ENCODE results near the gene RFC1. TPM values are rescaled to one million over a fixed set of nuclear protein-coding genes. Genes with fewer than 3 reads are reported as not detected.

Gene RFC1
- total RNA-seq, 1 donor from 2014 or later: 68.5 TPM

DNA sequence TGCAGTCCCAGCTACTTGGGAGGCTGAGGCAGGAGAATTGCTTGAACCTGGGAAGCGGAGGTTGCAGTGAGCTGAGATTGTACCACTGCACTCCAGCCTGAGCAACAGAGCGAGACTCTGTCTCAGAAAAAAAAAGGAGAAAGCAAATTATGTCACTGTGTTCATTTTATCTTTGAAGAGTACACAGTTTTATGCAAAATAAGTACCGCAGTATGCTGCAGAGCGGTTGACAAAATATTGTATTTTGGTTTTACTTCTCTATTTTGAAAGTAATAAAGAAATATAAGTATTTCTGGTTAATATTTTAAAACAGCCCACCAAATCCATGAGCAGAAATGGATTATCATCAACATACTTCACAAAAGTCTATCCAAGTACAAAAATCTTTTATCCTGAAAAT lies 5.6 kb downstream of the RFC1 start:
- intact Hi-C loops (cut with micrococcal nuclease): loop anchor here (10.0 kb wide), 2 partner anchors 614 to 944 kb away; partner anchors contain the start of gene PDS5A

DNA sequence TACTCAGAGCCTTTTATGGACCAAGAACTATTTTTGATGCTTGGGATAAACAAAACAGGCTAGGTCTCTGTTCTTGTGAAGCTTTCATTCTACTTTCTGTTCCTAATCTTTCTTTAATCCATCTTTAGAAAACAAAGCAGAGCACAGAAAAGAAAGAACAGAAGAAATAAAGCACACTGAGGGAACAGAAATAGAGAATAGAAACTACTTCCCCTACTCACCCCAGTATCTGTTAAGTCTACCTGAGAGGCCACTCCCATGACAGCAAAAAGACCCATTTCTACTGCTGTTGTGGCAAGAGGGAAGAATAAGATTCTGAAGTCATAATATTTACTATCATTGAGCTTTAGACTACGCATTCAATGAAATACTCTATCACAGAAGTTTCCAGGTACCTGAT lies 9.2 kb downstream of the RFC1 start:
- intact Hi-C loops (cut with micrococcal nuclease): loop anchor here (10.0 kb wide), 2 partner anchors 698 to 848 kb away; partner anchors contain the start of gene N4BP2

DNA sequence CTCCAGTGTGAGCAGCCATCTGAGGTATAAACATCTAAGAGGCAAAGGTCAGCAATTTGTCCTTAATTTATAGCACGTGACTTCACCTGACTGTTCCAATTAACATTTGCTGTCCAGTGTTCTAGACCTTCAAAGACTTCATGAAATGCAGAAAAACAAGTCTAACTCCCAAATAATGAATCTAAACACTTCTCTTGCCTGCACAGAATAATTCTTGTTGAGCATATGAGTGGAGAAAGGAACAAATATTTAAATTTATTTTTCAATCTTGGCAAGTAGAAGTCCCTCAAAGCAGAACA lies 12.0 kb downstream of the RFC1 start:
- intact Hi-C loops (cut with micrococcal nuclease): loop anchor here (5.0 to 10.0 kb wide), 6 partner anchors 172 to 851 kb away; partner anchors contain the start of genes N4BP2, SMIM14, TMEM156 and UGDH

DNA sequence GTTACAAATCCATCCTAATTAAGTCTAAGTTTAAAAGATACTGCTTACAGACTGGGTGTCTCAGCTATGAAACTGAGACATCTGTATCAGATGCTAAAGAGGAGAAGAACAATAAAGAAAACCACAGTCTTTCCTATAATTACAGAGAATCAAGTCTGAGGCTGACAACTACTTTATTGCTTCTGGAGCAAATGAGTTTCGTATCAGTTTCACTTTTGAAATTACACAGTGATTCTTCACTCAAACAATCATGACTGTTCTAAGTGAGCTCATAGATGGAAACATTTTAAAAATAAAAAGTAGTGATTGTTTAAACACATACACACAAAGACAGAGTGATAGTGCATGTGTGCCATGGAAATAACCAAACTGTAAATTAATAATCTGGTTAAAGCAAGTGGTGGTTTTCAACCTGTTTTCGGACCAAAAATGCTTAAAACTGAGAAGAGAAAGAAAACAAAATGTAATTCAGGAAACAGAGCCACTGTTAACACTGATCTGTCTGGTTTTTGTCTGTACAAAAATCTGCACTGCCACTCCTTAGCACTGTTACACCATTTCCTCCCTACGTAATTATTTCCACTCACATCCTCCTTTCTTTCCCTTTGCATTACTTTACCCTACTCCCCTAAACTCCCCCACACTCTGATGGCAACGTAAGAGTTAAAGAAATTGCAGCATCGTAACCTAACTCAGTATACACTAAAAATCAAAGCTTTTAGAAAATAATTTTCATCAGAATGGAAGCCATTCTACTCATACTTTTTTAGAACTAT lies 12.5 kb downstream of the RFC1 start:
- intact Hi-C loops (cut with micrococcal nuclease): loop anchor here (1.0 to 10.0 kb wide), 8 partner anchors 12 to 851 kb away; partner anchors contain the start of genes LIAS, N4BP2, SMIM14 and TMEM156

DNA sequence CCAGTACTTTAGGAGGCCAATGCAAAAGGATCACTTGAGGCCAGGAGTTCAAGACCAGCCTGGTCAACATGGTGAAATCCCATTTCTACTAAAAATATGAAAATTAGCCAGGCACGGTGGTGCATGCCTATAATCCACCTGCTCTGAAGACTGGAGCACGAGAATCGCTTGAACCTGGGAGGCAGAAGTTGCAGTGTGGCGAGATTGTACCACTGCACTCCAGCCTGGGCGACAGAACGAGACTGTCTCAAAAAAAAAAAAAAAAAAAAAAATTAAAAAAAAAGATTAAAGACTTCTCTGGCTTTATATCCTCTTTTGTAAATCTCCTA lies 13.0 kb downstream of the RFC1 start:
- intact Hi-C loops (cut with micrococcal nuclease): loop anchor here (1.0 to 10.0 kb wide), 8 partner anchors 12 to 852 kb away; partner anchors contain the start of genes LIAS, N4BP2, SMIM14 and TMEM156

DNA sequence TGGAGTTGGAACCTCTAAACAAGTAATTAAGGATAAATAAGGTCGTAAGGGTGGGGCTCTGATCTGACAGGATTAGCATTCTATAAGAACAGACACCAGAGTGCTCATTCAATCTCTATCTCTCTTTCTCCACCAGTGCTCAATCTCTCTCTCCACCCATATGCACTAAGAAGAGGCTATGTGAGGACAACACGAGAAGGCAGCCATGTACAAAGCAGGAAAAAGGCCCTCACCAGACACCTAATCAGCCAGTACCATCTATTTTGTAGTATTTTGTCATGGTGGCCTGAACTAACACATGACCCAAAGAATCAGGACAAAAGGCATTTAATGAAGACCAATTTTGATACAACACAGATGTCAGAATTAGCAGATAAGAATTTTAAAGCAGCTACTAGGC lies 16.8 kb downstream of the RFC1 start:
- intact Hi-C loops (cut with micrococcal nuclease): no loop called here

DNA sequence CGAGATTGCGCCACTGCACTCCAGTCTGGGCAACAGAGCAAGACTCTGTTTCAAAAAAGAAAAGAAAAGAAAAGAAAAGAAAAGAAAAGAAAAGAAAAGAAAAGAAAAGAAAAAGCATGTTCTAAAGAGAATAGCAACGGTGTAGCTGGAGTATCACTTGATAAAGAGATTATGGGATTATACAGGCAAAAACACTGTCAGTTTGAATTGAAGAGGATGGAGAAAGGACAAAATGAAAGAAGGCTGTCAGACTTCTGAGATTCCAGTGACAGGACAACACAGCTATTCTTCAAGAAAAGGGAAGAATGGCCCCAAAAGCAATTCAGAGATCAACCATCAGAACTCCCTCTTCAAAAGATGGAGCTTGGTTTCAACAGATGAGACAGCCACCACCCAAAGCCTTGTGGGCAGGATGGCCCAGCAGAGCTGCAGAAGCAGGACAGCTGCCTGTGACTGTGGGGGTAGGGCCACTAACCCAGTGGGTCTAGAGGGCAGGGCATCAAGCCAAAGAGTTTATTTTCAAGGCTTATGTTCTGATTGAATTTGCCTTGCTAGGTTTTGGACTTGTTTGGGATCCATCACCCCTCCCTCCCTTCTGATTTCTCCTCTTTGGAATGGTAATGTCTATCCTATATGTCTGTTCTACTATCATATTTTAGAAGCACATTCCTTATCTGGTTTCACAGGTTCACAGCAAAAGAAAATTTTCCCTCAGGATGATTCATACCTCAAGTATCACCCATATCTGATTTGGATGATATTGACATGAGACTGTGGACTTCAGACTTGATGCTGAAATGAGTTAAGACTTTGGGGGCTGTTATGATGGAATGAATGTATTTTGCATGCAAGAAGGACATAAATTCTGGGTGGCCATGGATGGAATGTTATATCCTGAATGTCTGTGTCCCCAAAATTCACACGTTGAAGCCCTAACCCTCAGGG lies 17.5 kb downstream of the RFC1 start:
- intact Hi-C loops (cut with micrococcal nuclease): no loop called here

DNA sequence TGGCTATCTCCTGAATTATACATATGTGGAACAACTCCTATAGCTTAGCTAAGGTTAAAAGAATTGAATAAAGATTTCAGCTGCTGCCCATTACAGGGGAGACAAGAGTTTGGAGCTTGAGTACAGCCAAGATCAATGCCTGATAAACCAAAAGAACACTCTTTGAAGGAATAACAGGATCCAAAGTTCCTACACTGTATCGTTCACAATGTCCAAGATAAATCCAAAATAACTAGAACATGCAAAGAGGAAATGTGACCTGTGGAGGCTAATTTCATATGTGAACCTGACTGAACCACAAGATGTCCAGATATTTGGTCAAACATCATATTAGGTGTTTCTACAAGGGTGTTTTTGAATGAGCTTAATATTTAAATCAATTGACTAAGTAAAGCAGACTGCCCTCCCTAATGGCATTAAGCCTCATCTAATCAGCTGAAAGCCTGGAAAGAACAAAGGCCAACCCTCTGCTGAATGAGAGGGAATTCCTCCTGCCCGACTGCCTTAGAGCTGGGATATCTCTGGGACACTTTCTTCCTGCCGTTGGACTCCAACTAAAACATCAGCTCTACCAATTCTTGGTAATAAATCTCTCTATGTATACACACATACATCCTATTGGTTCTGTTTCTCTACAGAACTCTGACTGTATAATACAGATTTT lies 19.2 kb downstream of the RFC1 start:
- intact Hi-C loops (cut with micrococcal nuclease): no loop called here

DNA sequence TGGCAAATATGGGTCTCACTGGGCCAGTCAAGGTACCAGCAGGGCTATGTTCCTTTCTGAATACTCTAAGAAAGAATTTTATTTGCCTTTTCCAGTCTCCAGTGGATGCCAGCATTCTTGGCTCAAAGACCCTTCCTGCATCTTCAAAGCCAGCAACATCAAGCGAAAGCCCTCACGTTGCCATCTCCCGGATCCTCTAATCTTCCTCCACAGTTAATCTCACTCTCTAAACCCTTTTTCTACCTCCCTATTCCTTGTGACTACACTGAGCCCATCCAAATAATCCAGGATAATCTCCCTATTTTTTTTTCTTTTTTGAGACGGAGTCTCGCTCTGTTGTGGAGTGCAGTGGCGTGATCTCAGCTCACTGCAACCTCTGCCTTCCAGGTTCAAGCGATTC lies 23.4 kb downstream of the RFC1 start:
- intact Hi-C loops (cut with micrococcal nuclease): no loop called here

DNA sequence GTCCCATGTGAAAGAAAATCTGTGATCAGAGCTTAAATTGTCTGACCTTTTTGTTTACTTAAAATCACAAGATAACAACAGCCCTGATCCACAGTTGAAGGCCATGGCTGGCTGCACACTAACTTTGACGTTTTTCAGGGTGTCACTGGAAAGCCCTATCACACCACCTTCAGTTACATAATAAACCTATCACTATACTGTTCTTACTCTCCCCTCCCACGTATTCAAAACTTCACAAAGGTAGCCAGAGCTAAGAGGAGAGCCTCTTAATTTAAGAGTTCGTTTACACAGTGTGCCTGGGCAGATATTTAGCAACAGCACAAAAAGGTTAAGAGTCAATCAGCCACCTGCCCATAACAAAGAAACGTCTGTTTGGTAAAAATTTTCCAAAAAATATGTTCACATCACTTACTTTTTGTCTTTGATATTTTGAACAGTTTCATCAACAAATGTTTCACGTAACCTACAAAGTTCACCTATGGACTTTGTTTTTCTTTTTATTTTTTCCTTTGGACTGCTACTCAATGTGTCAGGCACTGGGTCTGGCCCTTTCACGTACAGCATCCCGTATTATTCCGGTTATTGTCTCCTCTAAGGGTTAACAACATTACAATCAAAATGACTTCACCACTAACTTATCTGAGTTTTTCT lies 25.0 kb downstream of the RFC1 start:
- intact Hi-C loops (cut with micrococcal nuclease): no loop called here

DNA sequence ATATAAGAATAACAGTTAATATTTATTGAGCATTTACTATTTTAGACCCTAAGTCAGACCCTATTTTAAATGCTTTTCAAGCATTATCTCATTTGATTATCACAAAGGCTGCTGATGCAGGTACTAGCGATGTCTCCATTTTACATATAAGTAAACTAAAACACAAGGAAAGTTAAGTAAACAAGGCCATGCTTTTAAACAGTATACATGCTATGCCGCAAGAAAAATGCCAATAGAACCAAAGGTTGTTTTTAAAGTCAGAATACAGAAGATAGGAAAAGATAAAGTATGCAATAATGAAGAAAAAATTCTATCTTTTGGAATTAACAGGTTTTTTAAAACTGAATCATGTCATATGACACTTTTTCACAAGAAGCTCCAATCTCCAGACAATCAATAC lies 26.2 kb downstream of the RFC1 start:
- intact Hi-C loops (cut with micrococcal nuclease): no loop called here

DNA sequence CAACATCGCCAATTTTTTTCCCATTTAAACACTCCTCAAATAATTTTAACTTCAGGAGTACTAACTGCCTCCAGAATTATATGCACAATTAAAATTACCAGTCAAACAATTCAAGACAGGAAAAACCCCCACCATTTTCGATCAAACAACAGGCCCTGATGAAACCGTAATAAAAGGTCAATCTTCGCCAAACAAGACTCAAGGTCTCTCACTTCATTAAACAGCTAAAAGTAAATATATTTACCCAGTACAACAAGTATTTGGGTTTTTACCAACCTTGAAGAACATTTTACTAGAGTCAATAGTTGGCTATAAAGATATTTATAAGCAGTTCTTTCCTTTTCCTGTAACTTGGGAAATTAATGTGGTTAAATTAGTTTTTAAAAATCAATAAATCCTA lies 28.3 kb downstream of the RFC1 start:
- intact Hi-C loops (cut with micrococcal nuclease): no loop called here

DNA sequence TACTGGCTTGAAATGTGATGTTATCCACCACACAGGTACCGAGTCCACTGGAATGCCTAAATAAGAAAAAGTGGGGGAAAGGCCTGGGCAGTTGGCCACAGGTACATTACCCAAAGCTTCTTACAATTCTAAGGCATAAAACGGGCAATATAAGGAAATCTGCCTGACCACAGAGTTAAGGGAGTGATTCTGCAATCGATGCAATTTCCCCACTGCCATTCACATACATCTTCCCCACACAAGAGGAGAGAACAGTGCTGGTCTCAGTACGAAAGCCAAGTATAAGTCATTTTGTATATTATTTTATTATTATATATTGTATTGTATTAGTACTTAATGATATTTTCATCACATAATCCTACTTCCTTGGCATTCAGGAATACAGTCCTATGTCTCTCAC lies 30.6 kb downstream of the RFC1 start:
- intact Hi-C loops (cut with micrococcal nuclease): no loop called here

DNA sequence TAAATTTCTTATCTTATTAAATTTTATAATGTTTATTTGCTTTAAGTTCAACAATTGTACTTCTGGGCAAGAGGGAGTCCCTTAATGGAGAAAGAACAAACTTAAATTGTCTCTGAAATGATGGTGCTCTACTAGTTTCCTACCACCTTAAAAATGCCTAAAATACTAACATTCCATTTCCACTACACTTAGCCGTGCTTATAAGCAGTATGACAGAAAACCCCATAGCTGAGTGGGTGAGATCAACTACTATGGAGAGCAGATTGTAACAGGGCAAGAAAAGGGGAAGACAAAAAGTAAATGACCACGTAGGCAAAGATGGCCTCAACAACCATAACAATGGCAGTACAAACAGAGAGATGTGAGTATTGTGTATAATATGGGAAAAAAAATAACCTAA lies 35.0 kb downstream of the RFC1 start:
- intact Hi-C loops (cut with micrococcal nuclease): no loop called here

DNA sequence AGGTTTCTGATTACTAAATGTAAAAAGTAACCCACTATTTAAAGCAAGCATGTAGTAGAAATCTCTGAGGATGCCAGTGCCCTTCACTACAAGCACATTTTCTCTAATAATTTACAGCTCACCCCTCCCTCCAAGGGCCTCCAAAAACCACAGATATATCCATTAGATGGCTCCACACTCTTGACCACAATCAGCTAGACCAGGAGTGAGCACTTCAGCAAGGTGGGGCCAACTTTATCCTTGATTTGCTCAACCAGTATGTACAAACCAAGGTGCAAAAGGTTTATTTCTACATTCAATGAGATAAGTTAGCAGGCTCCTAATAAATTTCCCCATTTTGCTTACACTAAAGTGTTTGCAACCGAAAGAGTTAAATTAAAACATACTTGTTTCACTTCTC lies 35.8 kb downstream of the RFC1 start:
- intact Hi-C loops (cut with micrococcal nuclease): no loop called here

DNA sequence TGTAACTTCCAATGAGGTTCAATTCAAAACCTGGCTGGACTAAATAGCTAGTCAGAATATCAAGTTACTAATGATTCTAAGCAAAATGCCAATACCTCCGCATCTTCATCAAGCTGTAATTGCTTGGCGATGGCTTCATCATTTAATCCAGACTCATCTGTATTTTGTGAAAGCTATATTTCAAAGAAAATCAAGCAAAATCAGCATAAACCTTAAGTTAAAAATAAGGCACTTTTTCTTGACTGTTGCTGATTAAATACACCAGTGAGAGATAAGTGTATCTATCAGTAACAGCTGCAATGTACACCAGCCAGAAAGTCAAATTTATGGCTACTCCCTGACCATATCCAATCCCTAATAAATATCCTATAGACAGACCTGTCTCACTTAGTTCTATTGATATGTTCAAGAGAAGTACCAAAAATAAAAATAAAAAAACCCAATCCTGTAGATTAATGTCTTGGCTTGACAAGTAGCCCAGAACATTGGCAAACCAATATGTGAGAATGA lies 39.6 kb downstream of the RFC1 start:
- intact Hi-C loops (cut with micrococcal nuclease): no loop called here

DNA sequence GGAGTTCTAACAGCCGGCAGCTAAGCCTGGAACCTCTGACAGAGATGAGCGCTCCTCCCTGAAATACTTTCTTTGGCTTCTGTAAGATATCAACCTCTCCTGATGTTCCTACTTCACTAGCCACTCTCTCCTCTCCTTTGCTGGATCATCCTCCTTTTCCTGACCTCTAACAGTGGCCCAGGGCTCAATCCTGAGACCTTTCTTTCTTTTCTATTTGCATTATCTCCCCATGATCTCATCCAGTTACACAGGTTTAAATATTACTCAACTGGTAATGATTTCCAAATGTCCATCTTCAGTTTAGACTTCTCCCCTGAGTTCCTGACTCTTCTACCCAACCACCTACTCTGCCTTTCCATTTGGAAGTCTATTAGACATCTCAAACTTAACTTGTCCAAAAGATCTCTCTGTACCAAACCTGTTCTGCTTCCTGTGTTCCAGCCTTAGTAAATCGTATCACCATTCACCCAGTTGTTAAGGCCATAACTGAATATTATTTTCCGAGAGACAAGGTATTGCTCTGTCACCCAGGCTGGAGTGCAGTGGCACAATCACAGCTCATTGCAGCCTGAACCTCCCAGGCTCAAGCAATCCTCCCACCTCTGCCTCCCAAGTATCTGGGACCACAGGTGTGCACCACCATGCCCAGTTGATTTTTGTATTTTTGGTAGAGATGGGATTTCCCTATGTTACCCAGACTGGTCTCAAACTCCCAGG lies 41.1 kb downstream of the RFC1 start:
- intact Hi-C loops (cut with micrococcal nuclease): no loop called here

DNA sequence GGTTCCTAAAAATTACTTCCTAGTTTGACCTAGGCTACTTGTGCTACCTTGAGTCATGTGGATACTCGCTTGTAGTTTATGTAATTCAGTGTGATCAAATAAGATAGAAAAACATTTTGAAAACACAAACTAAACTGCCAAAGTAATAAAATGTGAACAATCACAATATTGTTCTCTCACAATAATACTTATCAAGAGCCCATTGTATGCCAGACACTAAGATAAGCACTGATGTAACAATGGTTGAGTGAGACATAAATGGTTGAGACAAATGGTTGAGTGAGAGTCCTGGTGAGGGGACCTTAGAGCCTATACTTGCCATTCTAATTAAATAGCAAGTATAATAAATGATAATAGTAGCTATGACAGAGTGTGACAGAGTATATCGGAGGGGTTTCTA lies 41.7 kb downstream of the RFC1 start:
- intact Hi-C loops (cut with micrococcal nuclease): no loop called here

DNA sequence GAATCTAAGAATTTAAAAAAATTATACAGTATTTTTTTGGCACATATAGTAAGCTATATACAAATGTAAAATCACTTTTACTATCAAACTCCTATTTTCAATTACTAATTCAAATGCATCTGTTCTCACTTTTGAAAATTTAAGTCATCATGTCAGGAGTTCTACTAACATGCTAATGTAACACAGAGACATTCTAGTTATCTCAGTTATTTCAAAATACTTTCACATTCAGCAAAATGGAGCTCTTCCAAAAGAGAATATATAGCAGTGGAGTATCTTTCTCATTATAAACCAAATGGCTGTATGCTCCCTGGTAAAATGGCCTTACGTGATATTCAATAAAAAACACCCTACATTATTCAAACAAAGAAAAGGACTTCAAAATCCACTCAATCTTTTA lies 42.3 kb downstream of the RFC1 start:
- intact Hi-C loops (cut with micrococcal nuclease): no loop called here

DNA sequence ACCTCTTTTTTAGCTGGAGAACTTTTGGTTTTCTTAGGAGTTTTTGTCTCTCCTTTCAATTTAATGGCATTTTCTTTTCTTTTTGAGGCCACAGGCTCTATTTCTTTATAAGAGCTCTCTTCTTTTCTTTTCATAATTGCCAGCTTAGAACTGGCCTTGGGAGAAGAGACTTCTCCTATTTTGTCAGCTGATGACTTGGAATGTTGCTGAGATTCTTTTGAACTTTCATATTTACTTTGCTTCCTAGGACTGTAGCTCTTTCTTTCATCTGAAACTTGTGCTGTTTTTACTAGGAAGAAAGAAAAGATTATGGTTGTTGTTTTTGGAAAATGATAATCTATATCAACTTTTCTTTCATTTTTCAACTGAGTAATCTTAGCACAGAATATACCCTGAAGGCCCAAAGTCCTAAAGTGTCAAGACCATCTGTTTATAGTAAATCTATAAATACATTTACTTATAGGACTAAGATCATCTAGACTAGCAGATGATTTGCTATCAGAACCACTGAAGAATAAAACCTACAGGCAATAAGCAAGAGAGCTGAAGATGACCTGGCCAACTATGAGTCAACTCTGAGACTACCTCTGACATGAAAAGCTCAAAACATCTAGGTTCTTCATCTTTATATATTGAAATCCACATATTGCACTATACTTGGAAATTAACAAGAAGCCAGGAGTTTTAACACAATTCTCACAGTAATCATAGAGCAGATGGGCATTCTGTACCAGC lies 45.6 kb downstream of the RFC1 start:
- intact Hi-C loops (cut with micrococcal nuclease): no loop called here
